ENCODE data around the gene PDE6H. TPM values are rescaled to one million over a fixed set of nuclear protein-coding genes. Genes with fewer than 3 reads are reported as not detected.

PDE6H gene
- total RNA-seq, 4 donors from 2014 or later: not detected

DNA sequence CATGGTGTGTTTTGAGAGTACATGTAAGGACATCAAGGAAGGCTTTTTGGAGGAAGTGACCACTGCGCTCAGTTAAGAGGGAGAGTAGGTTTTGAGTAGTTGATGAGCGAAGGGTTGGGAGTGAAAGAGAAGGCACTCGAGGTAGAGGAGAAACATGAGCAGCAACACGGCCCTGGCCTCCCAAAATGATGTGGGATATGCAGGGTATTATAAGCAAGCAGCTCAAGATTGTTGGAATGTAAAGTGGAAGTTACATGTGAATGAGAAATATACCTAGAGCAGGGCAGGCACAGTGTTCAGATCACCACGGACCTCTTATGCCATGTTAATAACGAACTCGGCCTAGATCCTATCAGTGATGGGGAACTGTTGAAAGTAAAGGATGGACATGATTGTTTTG, 9.3 kb upstream of the PDE6H start:
- Histone ChIP-seq H3K9me3 (no peaks in the 10 kb centered on the region), H3K4me1 (peaks cover 0 to 7% of the 10 kb centered on the region in 2 donors), H3K27ac (no peak overlapping the region), H3K27me3 (no peaks in the 10 kb centered on the region), H3K4me3 (replicated peaks in 1 of 3) (no peak overlapping the region), H3K36me3 (no peaks in the 10 kb centered on the region)
- intact Hi-C loops (cut with DNase I): no loop called here
- no peak for DNase-seq
- TF ChIP-seq, protein P1, sequence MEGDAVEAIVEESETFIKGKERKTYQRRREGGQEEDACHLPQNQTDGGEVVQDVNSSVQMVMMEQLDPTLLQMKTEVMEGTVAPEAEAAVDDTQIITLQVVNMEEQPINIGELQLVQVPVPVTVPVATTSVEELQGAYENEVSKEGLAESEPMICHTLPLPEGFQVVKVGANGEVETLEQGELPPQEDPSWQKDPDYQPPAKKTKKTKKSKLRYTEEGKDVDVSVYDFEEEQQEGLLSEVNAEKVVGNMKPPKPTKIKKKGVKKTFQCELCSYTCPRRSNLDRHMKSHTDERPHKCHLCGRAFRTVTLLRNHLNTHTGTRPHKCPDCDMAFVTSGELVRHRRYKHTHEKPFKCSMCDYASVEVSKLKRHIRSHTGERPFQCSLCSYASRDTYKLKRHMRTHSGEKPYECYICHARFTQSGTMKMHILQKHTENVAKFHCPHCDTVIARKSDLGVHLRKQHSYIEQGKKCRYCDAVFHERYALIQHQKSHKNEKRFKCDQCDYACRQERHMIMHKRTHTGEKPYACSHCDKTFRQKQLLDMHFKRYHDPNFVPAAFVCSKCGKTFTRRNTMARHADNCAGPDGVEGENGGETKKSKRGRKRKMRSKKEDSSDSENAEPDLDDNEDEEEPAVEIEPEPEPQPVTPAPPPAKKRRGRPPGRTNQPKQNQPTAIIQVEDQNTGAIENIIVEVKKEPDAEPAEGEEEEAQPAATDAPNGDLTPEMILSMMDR (IDR thresholded peaks at IDR 0.05): no peak
- TF ChIP-seq POLR2A (IDR thresholded peaks at IDR 0.05): no peak
- 88 to 90% methylated on average over 7 of the region's 7 CpGs for WGBS, 2 donors

DNA sequence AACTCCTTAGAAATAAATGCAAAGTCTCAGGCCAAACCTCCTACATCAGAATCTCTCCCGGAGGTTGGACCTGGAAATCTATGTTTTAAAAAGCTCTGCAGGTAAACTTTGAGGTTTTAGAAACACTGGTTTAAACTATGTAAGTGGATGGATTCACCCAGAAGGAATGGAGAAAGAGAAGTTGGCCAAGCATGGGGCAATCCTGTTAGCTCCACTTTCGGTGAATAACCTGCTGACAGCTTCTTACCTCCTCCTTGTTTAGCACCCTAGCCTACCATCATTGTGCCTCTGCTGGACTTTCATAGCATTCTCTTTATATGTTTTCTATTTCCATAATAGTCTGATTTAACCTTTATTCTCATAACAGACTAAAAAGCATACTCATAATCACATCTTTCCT, 8.4 kb upstream of the PDE6H start:
- 46 to 70% methylated on average over 2 of the region's 2 CpGs for WGBS, 2 donors
- intact Hi-C loops (cut with DNase I): no loop called here

DNA sequence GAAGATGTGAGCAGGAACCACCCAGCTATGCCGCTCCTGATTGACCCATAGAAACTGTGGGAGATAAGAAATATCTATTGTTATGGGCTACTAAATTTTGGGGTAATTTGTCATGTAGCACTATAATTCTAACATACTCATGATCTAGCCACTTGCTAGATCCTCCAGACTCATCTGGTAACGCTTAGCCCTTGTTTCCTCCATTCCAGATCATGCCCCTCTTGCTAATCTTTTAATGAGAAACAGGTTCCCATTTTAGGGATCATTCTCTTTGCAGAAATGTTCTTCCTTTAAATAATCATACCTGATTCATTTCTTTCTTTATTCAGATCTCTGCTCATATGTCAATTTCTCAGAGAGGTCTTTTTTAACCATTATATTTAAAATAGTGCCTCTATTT, 7.6 kb upstream of the PDE6H start:
- TF ChIP-seq, protein P1 (IDR thresholded peaks at IDR 0.05): no peak
- no peak for TF ChIP-seq POLR2A (IDR thresholded peaks at IDR 0.05)
- Histone ChIP-seq H3K36me3 (no peaks in the 10 kb centered on the region), H3K27me3 (no peaks in the 10 kb centered on the region), H3K9me3 (no peaks in the 10 kb centered on the region), H3K4me1 (peaks cover 0 to 7% of the 10 kb centered on the region in 2 donors), H3K27ac (no peak overlapping the region), H3K4me3 (replicated peaks in 1 of 3) (no peak overlapping the region)
- intact Hi-C loops (cut with DNase I): no loop called here
- 89 to 93% methylated on average over 2 of the region's 2 CpGs for WGBS, 2 donors
- DNase-seq: no peak

More for the DNA sequence above, 8.4 kb upstream of the PDE6H start:
- Histone ChIP-seq H3K4me3 (replicated peaks in 1 of 3) (no peak overlapping the region), H3K9me3 (no peaks in the 10 kb centered on the region), H3K27me3 (no peaks in the 10 kb centered on the region), H3K4me1 (peaks cover 0 to 7% of the 10 kb centered on the region in 2 donors), H3K36me3 (no peaks in the 10 kb centered on the region), H3K27ac (no peak overlapping the region)
- TF ChIP-seq, protein P1 (IDR thresholded peaks at IDR 0.05): no peak
- no peak for TF ChIP-seq POLR2A (IDR thresholded peaks at IDR 0.05)
- no peak for DNase-seq

DNA sequence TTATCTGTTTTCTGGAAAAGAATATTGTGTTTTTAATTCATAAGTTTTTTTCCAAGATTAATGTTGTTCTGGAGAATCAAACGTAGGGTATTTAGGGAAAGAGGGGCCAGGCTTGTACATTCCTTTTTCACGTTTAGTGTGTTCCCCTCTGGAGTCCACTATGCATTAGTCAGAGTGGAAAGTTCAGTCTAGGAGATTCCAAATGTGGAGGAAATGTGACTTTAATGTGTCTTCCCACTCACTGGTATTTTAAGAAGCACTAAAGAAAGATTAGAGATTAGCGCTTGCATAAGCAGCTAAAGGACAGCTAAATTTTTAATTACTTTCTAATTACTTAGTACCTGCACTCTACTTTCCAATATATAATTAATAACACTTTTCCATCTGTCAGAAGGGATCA, 4.4 kb upstream of the PDE6H start:
- intact Hi-C loops (cut with DNase I): no loop called here
- Histone ChIP-seq H3K9me3 (no peaks in the 10 kb centered on the region), H3K4me1 (peaks cover 0 to 4% of the 10 kb centered on the region in 2 donors), H3K27ac (no peak overlapping the region), H3K36me3 (no peaks in the 10 kb centered on the region), H3K4me3 (replicated peaks in 1 of 3) (no peak overlapping the region), H3K27me3 (no peaks in the 10 kb centered on the region)
- TF ChIP-seq, protein P1 (IDR thresholded peaks at IDR 0.05): no peak
- TF ChIP-seq POLR2A (IDR thresholded peaks at IDR 0.05): no peak
- 63 to 79% methylated on average over 3 of the region's 3 CpGs for WGBS, 2 donors
- no peak for DNase-seq

DNA sequence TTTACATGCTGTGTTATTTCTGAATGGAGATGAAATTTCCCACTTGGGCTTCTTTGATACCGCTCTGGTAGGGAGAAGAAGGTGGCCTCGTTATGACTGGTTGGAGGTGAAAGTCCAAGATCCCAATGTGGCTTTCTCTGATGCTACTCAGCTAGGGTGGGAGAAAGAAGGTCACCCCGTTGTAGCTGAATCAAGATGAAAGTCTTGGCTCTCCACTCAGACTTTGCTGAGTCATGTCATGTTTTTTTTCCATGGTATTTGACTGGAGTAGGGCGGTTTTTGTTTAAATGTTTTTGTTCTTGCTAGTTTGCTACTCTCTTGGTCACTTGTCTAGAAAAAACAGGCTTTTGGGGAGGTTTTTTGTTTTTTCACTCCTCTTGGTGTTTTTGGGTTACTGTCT, 2.4 kb upstream of the PDE6H start:
- intact Hi-C loops (cut with DNase I): no loop called here

More for the DNA sequence above, 2.4 kb upstream of the PDE6H start:
- no peak for DNase-seq
- Histone ChIP-seq H3K36me3 (no peaks in the 10 kb centered on the region), H3K4me1 (peaks cover 0 to 4% of the 10 kb centered on the region in 2 donors), H3K27me3 (no peaks in the 10 kb centered on the region), H3K9me3 (no peaks in the 10 kb centered on the region), H3K4me3 (replicated peaks in 1 of 3) (no peak overlapping the region), H3K27ac (no peak overlapping the region)
- TF ChIP-seq, protein P1 (IDR thresholded peaks at IDR 0.05): no peak
- no peak for TF ChIP-seq POLR2A (IDR thresholded peaks at IDR 0.05)
- 46 to 65% methylated on average over 4 of the region's 4 CpGs for WGBS, 2 donors
